Subcutaneous abdominal adipose tissue (tissue), 5 donors: ENCODE measurements around the gene PUM1.

Experiments used
- H3K27ac ChIP-seq: one replicate; pipeline ENCODE4 v1.7.0; 2013; ENCODE audit warnings: low read depth, mild to moderate bottlenecking, inconsistent platforms, low read length, moderate library complexity
- H3K27me3 ChIP-seq, 5 donors: one replicate each; pipeline ENCODE4 v1.7.0; 2013; ENCODE audit warnings: low read length in 5 of 5, inconsistent platforms in 1 of 5; ENCODE audit not compliant: control insufficient read depth in 5 of 5, insufficient read depth in 4 of 5
- H3K36me3 ChIP-seq, 5 donors: one replicate each; pipeline ENCODE4 v1.7.0; 2013; ENCODE audit warnings: low read length in 5 of 5; ENCODE audit not compliant: control insufficient read depth in 5 of 5, insufficient read depth in 5 of 5
- H3K4me1 ChIP-seq, 5 donors: one replicate each; pipeline ENCODE4 v1.7.0; 2013; ENCODE audit warnings: low read length in 5 of 5, mild to moderate bottlenecking in 3 of 5, moderate library complexity in 1 of 5; ENCODE audit not compliant: control insufficient read depth in 5 of 5, insufficient read depth in 5 of 5
- H3K4me3 ChIP-seq, 5 donors: one replicate each; pipeline ENCODE4 v1.7.0; 2013; ENCODE audit warnings: low read length in 5 of 5, low read depth in 1 of 5
- H3K9ac ChIP-seq, 5 donors: one replicate each; pipeline ENCODE4 v1.7.0; 2013; ENCODE audit warnings: low read length in 5 of 5, mild to moderate bottlenecking in 4 of 5, moderate library complexity in 3 of 5
- H3K9me3 ChIP-seq, 5 donors: one replicate each; pipeline ENCODE4 v1.7.0; 2013; ENCODE audit warnings: low read length in 5 of 5; ENCODE audit not compliant: control insufficient read depth in 5 of 5
- donor health status: healthy.
- donor health status: healthy.
- donor health status: healthy.
- donor health status: healthy.
- donor health status: healthy.

PUM1 gene

DNA sequence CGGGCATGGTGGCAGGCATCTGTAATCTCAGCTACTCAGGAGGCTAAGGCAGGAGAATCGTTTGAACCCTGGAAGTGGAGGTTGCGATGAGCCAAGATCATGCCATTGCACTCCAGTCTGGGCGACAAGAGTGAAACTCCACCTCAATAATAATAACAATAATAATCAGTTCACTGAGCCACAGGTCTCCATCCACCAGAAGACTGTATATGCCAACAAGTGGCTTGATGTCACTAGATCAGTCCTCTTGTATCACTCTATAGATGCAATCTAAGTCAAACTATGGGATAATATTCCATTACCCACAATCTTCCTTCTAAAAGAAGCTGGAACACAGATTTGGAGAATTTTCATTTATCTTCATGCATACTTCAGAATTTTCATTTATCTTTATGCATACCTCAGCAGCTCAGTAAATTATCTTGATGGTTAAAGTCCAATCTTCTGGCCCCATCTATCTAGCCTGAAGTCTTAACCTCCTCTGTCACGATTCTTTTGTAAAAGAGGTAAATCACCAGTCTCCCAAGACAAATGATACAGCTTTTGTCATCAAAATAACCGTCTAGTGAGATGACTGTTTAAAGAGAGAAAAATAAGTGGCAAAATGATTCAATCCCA lies 61.8 kb downstream of the PUM1 start:
- peaks cover 0 to 11% (median 0%) of the 10 kb centered on the region in 5 donors for H3K4me1 ChIP-seq
- no peaks in the 10 kb centered on the region for H3K9me3 ChIP-seq
- no peak overlapping the region for H3K4me3 ChIP-seq
- H3K27me3 ChIP-seq: no peaks in the 10 kb centered on the region
- no peak overlapping the region for H3K9ac ChIP-seq
- H3K36me3 ChIP-seq: peaks cover 14 to 36% (median 22%) of the 10 kb centered on the region in 5 donors
- H3K27ac ChIP-seq: no peak overlapping the region

DNA sequence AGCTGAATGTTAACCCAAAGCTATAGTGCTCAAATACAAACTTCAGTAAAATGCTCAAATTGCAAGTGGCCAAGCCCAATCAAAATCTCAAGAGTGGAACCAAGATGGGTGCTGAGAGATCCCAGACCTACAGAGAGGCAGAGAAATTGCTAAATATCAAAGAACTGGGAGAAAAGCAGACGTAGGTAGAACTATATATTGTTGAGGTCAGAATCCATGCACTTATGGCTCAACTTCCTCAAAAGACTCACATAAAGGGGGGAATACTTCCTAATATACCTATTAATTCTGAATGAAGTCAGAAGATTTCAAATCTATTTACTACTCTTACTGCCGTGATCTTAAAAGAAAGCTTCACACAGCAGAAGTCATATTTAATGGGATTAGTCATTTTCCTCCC lies 65.2 kb downstream of the PUM1 start:
- no peak overlapping the region for H3K27ac ChIP-seq
- no peaks in the 10 kb centered on the region for H3K9me3 ChIP-seq
- no peaks in the 10 kb centered on the region for H3K27me3 ChIP-seq
- no peak overlapping the region for H3K4me3 ChIP-seq
- H3K9ac ChIP-seq: no peak overlapping the region
- H3K36me3 ChIP-seq: peaks cover 7 to 31% (median 22%) of the 10 kb centered on the region in 5 donors
- peaks cover 0 to 2% (median 0%) of the 10 kb centered on the region in 5 donors for H3K4me1 ChIP-seq

DNA sequence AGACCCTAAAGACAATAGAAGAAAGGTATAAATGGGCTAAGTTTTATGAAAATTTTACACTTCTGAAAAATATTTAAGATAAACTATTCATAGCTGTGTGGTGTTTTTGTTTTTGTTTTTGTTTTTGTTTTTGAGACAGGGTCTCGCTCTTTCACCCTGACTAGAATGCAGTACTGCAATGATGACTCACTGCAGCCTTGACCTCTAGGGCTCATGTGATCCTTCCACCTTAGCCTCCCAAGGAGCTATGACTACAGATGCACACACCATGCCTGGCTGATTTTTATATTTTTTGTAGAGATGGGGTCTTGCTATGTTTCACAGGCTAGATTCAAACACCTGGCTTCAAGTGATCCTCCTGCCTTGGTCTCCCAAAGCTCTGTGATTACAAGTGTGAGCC lies 66.6 kb downstream of the PUM1 start:
- Histone ChIP-seq H3K27me3 (no peaks in the 10 kb centered on the region), H3K27ac (no peak overlapping the region), H3K9me3 (no peaks in the 10 kb centered on the region), H3K4me3 (no peak overlapping the region), H3K9ac (no peak overlapping the region), H3K4me1 (peaks cover 0 to 4% (median 0%) of the 10 kb centered on the region in 5 donors), H3K36me3 (peaks cover 0 to 20% (median 18%) of the 10 kb centered on the region in 5 donors)

DNA sequence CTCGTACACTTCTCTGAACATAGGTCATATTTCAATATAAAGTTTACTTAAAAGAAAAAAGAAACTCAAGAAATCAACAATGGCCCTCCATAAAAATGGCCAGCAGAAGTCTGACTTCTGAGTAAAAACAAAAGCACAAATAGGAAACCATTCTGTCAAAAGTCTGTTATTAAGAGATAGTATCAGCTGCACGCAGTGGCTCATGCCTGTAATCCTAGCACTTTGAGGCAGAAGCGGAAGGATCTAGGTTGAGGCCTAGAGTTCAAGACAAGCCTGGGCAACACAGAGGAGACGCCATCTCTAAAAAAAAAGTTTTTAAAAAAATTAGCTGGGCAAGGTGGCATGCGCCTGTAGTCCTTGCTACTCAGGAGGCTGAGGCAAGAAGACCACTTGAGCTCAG lies 67.3 kb downstream of the PUM1 start:
- H3K36me3 ChIP-seq: peaks cover 0 to 12% (median 11%) of the 10 kb centered on the region in 5 donors
- peaks cover 0 to 4% (median 0%) of the 10 kb centered on the region in 5 donors for H3K4me1 ChIP-seq
- H3K27me3 ChIP-seq: no peaks in the 10 kb centered on the region
- no peak overlapping the region for H3K4me3 ChIP-seq
- H3K27ac ChIP-seq: no peak overlapping the region
- no peaks in the 10 kb centered on the region for H3K9me3 ChIP-seq
- H3K9ac ChIP-seq: no peak overlapping the region

DNA sequence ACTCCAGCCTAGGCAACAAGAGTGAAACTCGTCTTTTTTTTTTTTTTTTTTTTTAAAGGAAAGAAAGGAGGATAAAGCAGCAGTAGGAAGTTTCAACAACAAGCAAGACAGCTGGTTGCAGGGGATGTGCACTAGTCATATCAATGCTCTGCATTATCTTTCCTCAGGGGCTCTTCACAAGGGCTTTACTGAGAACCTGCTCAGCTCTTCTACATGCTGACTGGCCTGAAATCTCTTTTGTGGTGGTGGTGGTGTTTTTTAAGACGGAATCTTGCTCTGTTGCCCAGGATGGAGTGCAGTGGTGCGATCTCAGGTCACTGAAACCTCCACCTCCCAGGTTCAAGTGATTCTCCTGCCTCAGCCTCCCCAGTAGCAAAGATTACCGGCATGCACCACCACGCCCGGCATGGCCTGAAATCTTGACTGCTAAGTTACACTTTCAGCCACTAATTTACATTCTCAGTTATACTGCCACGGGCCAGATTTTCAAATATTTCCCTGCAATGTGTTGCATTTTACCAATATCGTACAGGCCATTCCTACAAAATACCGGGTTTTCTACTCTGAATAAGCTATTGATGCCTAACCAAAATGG lies 68.0 kb downstream of the PUM1 start:
- Histone ChIP-seq H3K27ac (no peak overlapping the region), H3K4me1 (peaks cover 0 to 4% (median 0%) of the 10 kb centered on the region in 5 donors), H3K9ac (no peak overlapping the region), H3K27me3 (no peaks in the 10 kb centered on the region), H3K36me3 (peaks cover 0 to 11% (median 9%) of the 10 kb centered on the region in 5 donors), H3K4me3 (no peak overlapping the region), H3K9me3 (no peaks in the 10 kb centered on the region)

DNA sequence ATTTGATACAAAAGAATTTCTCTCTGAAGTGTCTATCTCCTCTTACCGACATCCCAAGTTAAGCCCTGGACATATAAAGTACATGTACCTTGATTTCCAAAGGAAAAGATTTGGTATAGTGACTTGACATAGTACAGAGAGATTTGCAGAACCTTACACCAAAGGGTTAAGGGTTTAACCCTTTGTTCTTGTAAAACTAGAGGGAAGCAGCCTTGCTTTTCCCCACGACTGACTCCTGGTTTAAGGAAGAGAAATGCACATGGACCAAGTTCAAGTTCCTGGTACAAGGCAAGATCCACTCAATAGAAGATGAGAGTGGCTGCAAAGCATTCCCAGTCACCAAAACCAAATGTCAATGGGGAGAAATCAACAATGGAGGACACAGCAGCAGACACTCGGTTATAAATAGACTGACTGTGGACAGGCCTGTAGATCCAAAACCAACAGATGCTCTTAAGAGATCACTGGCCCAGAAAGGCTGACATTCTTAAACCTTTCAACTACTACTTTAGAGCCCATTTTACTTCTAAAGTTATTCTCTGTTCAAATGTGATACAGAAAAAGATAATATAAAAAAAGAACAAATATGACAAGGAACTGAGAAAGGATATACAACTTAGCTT lies 69.4 kb downstream of the PUM1 start:
- no peak overlapping the region for H3K9ac ChIP-seq
- H3K4me3 ChIP-seq: no peak overlapping the region
- peaks cover 0 to 4% (median 3%) of the 10 kb centered on the region in 5 donors for H3K4me1 ChIP-seq
- H3K27ac ChIP-seq: no peak overlapping the region
- H3K9me3 ChIP-seq: no peaks in the 10 kb centered on the region
- H3K36me3 ChIP-seq: peaks cover 3 to 19% (median 16%) of the 10 kb centered on the region in 5 donors
- no peaks in the 10 kb centered on the region for H3K27me3 ChIP-seq

DNA sequence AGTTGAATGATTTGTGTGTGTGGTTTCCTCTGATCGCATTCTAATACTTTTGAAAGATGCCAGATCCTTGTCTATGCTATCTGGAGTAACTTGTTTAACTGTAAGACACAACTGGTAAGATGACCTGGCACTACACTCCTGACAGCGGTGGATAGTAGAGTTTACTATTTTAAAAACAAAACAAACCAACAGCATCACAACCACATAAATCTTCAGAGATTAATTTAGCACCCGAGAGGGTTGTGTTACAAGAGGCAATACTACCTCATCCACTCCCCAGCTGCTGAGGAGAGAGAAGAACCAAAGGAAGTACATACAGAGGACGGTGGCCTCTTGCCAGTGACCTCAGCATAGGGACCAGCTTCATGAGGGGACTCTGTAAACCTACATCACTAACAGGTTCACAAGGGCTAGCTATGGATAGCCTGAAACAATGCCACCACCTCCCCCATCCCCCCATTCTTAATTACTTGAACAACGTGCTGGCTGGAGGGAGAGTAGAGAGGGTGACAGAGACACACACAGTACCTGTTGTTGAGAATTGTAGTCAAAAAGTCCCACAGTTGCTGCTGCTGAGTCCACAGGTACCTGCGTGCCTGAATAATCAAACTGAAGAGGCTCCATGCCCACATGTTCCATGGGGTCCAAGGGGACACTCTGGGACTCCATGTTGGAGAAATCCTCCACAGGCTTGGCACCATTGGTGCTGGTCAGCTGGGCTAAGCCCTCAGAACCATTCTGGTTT lies 73.5 kb downstream of the PUM1 start:
- peaks cover 11 to 21% (median 17%) of the 10 kb centered on the region in 5 donors for H3K36me3 ChIP-seq
- H3K9me3 ChIP-seq: no peaks in the 10 kb centered on the region
- peaks cover 0 to 18% (median 15%) of the 10 kb centered on the region in 5 donors for H3K4me1 ChIP-seq
- no peak overlapping the region for H3K9ac ChIP-seq
- no peak overlapping the region for H3K4me3 ChIP-seq
- no peak overlapping the region for H3K27ac ChIP-seq
- H3K27me3 ChIP-seq: no peaks in the 10 kb centered on the region

DNA sequence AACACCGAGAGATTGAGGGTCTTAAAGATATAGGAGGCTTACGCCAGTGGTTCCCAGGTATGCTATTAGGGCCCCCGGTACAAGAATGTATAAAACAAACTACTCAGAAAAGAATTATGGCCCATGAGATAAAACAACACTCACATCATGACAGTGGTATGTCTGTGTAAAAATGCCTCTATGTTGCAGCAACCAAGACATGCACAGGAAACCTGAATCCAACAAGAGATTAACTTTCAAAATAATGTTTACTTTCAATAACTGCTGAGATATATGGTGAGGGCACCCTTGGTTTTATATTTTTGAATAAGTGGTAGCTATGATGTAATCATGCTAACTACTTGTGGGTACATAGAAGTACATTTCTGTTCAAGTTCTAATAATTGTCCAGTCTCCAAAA lies 74.9 kb downstream of the PUM1 start:
- Histone ChIP-seq H3K27me3 (no peaks in the 10 kb centered on the region), H3K9ac (no peak overlapping the region), H3K36me3 (peaks cover 7 to 17% (median 15%) of the 10 kb centered on the region in 5 donors), H3K4me3 (no peak overlapping the region), H3K4me1 (peaks cover 0 to 27% (median 15%) of the 10 kb centered on the region in 5 donors), H3K9me3 (no peaks in the 10 kb centered on the region), H3K27ac (no peak overlapping the region)

DNA sequence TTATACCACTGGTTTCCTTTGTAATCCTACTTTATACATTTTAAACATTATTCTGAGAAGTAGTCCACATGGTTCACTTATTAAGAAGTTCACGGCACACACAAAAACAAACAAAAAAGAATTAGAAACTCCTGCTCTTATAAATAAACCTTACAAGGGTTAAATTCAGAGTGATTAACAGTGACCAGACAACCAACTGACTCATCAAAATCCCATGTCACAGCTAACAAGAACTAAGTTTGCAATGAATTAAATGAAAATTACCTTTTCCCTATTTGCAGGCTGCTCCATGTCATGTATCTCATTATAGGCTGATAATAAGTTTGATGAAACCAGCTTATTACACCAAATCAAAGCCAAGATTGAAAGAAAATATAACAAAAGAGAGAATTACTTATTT lies 77.5 kb downstream of the PUM1 start:
- H3K4me3 ChIP-seq: no peak overlapping the region
- H3K27ac ChIP-seq: no peak overlapping the region
- no peak overlapping the region for H3K9ac ChIP-seq
- peaks cover 2 to 47% (median 35%) of the 10 kb centered on the region in 5 donors for H3K4me1 ChIP-seq
- H3K36me3 ChIP-seq: peaks cover 7 to 17% (median 15%) of the 10 kb centered on the region in 5 donors
- H3K9me3 ChIP-seq: no peaks in the 10 kb centered on the region
- no peaks in the 10 kb centered on the region for H3K27me3 ChIP-seq

DNA sequence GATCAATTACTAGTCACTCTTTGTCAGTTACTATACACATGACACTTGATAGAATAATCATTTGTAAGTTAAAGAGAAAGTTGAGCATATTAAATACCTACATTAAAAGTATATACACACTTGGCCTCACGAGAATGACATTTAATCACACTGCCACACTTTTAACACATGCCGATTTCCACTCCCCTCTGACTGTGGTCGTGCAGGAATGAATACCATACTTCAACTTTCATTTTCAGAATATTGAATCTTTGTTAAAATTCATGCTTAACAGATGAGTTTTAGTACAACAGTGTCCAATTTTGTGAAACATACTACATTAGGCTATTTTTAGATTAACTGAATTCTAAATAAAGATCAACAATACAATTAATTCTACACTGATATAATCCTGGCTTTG lies 78.8 kb downstream of the PUM1 start:
- H3K27me3 ChIP-seq: no peaks in the 10 kb centered on the region
- H3K9ac ChIP-seq: no peak overlapping the region
- no peak overlapping the region for H3K27ac ChIP-seq
- H3K36me3 ChIP-seq: peaks cover under 1 to 14% (median 9%) of the 10 kb centered on the region in 5 donors
- no peak overlapping the region for H3K4me3 ChIP-seq
- no peaks in the 10 kb centered on the region for H3K9me3 ChIP-seq
- H3K4me1 ChIP-seq: peaks cover 2 to 59% (median 38%) of the 10 kb centered on the region in 5 donors
